Measurements from ENCODE around the gene BMI1.

GRCh38 chr10:22365233-22365632 lies 44.3 kb downstream of the BMI1 start:
- TF ChIP-seq CTCF (IDR thresholded peaks at IDR 0.05) (no peak), POLR2A (IDR thresholded peaks at IDR 0.05) (no peak)
